ENCODE measurements around the gene DENND2A.
"Not testable (repeated sequence)": the region's sequence is repeated elsewhere in the genome, so short reads cannot be mapped to it uniquely, and the experiment has no call there.

DENND2A gene

DNA sequence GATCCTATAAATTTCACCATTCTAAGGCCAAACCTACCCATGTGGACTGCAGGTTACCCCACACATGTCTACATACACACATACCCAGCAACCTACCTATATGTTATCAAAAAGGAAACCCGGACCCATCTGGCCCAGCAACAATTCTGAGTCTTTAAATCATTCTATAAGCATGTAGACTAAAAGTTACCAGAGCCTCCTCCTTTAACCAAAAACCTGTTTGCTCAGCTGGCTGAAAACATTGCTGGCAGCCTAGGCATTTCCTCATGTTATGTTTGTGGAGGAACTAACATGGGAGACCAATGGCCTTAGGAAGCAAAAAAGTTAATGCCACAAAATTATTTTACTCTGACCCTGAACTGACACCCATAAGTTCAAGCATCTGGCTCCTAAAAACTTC, 26.9 kb upstream of the DENND2A start:
- DNase-seq: peak in 1 of 2 donors; percentile 3
- Histone ChIP-seq H3K27me3 (no peaks in the 10 kb centered on the region), H3K9me3 (no peaks in the 10 kb centered on the region)

GRCh38 chr7:140662938-140663337, 22.3 kb upstream of the DENND2A start:
- H3K27ac ChIP-seq; H3K36me3 ChIP-seq; intact Hi-C loops (cut with DNase I; ENCODE audit: low total_unique reads); H3K27me3 ChIP-seq; H3K9me3 ChIP-seq; H3K4me1 ChIP-seq; DNase-seq; H3K4me3 ChIP-seq: not testable (repeated sequence)

More for the DNA sequence above, 26.9 kb upstream of the DENND2A start:
- no peak overlapping the region for H3K27ac ChIP-seq
- no peaks in the 10 kb centered on the region for H3K36me3 ChIP-seq
- TF ChIP-seq, protein P1, sequence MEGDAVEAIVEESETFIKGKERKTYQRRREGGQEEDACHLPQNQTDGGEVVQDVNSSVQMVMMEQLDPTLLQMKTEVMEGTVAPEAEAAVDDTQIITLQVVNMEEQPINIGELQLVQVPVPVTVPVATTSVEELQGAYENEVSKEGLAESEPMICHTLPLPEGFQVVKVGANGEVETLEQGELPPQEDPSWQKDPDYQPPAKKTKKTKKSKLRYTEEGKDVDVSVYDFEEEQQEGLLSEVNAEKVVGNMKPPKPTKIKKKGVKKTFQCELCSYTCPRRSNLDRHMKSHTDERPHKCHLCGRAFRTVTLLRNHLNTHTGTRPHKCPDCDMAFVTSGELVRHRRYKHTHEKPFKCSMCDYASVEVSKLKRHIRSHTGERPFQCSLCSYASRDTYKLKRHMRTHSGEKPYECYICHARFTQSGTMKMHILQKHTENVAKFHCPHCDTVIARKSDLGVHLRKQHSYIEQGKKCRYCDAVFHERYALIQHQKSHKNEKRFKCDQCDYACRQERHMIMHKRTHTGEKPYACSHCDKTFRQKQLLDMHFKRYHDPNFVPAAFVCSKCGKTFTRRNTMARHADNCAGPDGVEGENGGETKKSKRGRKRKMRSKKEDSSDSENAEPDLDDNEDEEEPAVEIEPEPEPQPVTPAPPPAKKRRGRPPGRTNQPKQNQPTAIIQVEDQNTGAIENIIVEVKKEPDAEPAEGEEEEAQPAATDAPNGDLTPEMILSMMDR (IDR thresholded peaks at IDR 0.05): no peak
- H3K4me1 ChIP-seq: peaks cover 0 to 6% (median 5%) of the 10 kb centered on the region in 4 donors
- intact Hi-C loops (cut with DNase I; ENCODE audit: low total_unique reads): no loop called here
- H3K4me3 ChIP-seq: no peak overlapping the region

- DNase-seq: peak in 1 of 2 donors; percentile 7
- intact Hi-C loops (cut with DNase I; ENCODE audit: low total_unique reads): no loop called here
- no peaks in the 10 kb centered on the region for H3K9me3 ChIP-seq
- H3K27me3 ChIP-seq: peaks cover 0 to 9% of the 10 kb centered on the region in 2 donors
- H3K4me3 ChIP-seq: no peak overlapping the region
- peaks cover 0 to 12% (median 7%) of the 10 kb centered on the region in 4 donors for H3K4me1 ChIP-seq
- TF ChIP-seq, protein P1 (IDR thresholded peaks at IDR 0.05): no peak
- H3K36me3 ChIP-seq: no peaks in the 10 kb centered on the region
- H3K27ac ChIP-seq: no peak overlapping the region
Measured at GRCh38 chr7:140661124-140661523, 20.5 kb upstream of the DENND2A start.

DNA sequence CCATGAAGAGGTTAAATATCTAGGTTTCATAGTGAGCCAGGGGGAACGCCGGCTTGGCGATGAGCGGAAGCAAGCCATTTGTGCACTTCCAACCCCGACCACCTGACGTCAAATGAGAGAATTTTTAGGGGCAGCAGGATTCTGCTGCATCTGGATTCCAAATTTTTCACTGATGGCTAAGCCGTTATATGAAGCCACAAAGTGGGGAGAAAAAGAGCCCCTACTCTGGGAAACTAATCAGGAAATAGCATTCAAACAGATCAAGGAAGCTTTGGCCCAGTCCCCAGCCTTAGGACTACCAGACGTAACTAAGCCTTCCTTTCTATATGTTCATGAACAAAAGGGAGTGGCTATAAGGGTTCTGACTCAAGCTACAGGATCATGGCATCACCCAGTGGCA, 19.2 kb upstream of the DENND2A start:
- TF ChIP-seq, protein P1 (IDR thresholded peaks at IDR 0.05): no peak
- intact Hi-C loops (cut with DNase I; ENCODE audit: low total_unique reads): no loop called here
- Histone ChIP-seq H3K9me3 (no peaks in the 10 kb centered on the region), H3K4me1 (peaks cover 0 to 14% (median 8%) of the 10 kb centered on the region in 4 donors), H3K27me3 (peaks cover 0 to 9% of the 10 kb centered on the region in 2 donors), H3K36me3 (no peaks in the 10 kb centered on the region), H3K4me3 (no peak overlapping the region), H3K27ac (no peak overlapping the region)
- no peak for DNase-seq

- H3K27ac ChIP-seq: no peak overlapping the region
- no peaks in the 10 kb centered on the region for H3K9me3 ChIP-seq
- TF ChIP-seq, protein P1 (IDR thresholded peaks at IDR 0.05): no peak
- peaks cover 0 to 21% (median 8%) of the 10 kb centered on the region in 4 donors for H3K4me1 ChIP-seq
- peak in 1 of 2 donors; percentile 12 for DNase-seq
- H3K36me3 ChIP-seq: no peaks in the 10 kb centered on the region
- H3K27me3 ChIP-seq: peaks cover 0 to 9% of the 10 kb centered on the region in 2 donors
- H3K4me3 ChIP-seq: no peak overlapping the region
- intact Hi-C loops (cut with DNase I; ENCODE audit: low total_unique reads): no loop called here
Measured at GRCh38 chr7:140657891-140658290, 17.3 kb upstream of the DENND2A start.

DNA sequence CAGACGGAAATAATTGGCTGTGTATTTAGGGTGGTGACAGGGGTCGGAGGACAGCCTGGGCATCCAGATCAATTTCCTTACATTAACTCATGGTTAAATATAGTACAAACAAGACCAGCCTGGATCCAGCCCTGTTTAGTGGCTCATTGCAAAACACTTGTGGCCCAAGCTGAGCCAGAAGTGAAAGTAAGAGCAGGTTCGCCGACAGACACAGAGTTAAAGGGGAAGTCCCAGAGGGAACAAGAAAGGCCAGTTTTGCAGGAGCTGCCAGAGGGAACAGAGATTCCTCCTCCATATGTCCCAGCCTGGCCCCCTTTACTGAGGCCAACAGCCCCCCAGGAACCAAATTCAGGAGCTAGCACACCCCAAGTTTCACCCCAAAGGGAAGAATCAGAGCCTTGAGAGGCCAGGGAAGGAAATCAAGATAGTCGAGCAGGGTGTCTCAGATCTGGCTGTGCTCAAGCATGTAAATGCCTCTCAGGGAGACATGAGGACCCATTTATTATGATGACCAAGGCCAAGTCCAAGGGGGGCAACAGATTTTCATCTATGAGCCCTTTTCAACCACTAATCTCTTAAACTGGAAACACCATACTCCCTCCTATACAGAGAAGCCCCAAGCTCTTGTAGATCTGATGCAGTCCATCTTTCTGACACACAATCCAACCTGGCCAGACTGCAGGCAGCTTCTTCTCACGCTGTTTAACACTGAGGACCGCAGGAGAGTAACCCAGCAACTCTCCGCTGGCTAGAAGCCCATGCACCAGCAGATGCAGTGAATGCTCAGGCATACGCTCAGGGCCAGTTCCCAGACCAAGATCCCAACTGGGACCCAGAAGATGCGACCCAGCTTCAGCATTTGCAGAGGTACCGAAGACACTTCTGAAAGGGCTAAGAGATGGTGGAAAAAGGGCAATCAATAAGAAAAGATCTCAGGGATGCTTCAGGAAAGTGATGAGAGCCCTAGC, 16.2 kb upstream of the DENND2A start:
- Histone ChIP-seq H3K4me3 (peak overlapping the region; percentile 17 to 39), H3K27ac (peak overlapping the region in 1 of 2 donors; percentile 15), H3K9me3 (no peaks in the 10 kb centered on the region), H3K4me1 (peaks cover 0 to 21% (median 8%) of the 10 kb centered on the region in 4 donors), H3K36me3 (no peaks in the 10 kb centered on the region), H3K27me3 (peaks cover 0 to 12% of the 10 kb centered on the region in 2 donors)
- DNase-seq: peak; percentile 55 to 70
- TF ChIP-seq, protein P1 (IDR thresholded peaks at IDR 0.05): no peak
- intact Hi-C loops (cut with DNase I; ENCODE audit: low total_unique reads): no loop called here
